ENCODE results near the gene ZSCAN16. TPM values are rescaled to one million over a fixed set of nuclear protein-coding genes. Genes with fewer than 3 reads are reported as not detected.

The ZSCAN16 gene
- total and polyA plus RNA-seq, 10 of the 15 experiments (the other 5 are each of a cell fraction or from before 2014, with no cell fraction given), result 4.6 to 13.8 (median 10.3) TPM

DNA sequence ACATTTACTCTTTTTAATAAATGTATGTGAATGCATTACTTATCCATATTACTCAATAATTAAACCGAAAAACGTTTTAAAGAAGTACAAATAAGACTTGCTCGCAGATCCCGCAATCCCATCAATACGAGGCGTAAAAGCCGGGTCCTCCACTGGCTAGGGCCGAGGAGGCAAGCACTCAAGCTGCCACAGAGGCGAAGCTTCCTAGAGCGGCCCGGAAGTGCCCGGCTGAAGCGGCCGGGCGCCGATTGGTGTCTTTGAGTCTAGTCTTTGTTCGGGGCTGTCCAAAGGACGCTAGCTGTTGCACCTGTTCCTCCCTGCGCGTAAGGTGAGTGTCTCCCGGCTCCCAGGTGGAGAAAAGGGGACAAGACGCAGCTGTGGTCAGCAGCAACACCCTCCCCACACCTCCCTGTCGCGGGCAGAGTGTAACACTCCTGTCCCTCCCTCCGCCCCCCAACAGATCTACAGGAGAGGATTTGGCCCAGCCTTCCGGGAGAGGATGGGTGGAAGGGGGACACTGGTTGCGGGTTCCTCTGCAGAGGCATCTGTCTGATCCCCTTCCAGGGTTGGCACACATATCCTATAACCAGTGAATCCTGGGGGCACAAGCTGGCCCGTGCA lies at the start of gene ZSCAN16 (continued):
- TF ChIP-seq, protein P1, sequence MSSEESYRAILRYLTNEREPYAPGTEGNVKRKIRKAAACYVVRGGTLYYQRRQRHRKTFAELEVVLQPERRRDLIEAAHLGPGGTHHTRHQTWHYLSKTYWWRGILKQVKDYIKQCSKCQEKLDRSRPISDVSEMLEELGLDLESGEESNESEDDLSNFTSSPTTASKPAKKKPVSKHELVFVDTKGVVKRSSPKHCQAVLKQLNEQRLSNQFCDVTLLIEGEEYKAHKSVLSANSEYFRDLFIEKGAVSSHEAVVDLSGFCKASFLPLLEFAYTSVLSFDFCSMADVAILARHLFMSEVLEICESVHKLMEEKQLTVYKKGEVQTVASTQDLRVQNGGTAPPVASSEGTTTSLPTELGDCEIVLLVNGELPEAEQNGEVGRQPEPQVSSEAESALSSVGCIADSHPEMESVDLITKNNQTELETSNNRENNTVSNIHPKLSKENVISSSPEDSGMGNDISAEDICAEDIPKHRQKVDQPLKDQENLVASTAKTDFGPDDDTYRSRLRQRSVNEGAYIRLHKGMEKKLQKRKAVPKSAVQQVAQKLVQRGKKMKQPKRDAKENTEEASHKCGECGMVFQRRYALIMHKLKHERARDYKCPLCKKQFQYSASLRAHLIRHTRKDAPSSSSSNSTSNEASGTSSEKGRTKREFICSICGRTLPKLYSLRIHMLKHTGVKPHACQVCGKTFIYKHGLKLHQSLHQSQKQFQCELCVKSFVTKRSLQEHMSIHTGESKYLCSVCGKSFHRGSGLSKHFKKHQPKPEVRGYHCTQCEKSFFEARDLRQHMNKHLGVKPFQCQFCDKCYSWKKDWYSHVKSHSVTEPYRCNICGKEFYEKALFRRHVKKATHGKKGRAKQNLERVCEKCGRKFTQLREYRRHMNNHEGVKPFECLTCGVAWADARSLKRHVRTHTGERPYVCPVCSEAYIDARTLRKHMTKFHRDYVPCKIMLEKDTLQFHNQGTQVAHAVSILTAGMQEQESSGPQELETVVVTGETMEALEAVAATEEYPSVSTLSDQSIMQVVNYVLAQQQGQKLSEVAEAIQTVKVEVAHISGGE (CRISPR knock-in tag; IDR thresholded peaks at IDR 0.05), result peak; percentile 54; the same call in 1 of the 2 replicates
- TF ChIP-seq, protein P2, sequence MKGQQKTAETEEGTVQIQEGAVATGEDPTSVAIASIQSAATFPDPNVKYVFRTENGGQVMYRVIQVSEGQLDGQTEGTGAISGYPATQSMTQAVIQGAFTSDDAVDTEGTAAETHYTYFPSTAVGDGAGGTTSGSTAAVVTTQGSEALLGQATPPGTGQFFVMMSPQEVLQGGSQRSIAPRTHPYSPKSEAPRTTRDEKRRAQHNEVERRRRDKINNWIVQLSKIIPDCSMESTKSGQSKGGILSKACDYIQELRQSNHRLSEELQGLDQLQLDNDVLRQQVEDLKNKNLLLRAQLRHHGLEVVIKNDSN (IDR thresholded peaks at IDR 0.05; ENCODE audit: borderline replicate concordance, extremely low read length, insufficient read depth, low read depth, low read length), result no peak
- TF ChIP-seq, protein P3, sequence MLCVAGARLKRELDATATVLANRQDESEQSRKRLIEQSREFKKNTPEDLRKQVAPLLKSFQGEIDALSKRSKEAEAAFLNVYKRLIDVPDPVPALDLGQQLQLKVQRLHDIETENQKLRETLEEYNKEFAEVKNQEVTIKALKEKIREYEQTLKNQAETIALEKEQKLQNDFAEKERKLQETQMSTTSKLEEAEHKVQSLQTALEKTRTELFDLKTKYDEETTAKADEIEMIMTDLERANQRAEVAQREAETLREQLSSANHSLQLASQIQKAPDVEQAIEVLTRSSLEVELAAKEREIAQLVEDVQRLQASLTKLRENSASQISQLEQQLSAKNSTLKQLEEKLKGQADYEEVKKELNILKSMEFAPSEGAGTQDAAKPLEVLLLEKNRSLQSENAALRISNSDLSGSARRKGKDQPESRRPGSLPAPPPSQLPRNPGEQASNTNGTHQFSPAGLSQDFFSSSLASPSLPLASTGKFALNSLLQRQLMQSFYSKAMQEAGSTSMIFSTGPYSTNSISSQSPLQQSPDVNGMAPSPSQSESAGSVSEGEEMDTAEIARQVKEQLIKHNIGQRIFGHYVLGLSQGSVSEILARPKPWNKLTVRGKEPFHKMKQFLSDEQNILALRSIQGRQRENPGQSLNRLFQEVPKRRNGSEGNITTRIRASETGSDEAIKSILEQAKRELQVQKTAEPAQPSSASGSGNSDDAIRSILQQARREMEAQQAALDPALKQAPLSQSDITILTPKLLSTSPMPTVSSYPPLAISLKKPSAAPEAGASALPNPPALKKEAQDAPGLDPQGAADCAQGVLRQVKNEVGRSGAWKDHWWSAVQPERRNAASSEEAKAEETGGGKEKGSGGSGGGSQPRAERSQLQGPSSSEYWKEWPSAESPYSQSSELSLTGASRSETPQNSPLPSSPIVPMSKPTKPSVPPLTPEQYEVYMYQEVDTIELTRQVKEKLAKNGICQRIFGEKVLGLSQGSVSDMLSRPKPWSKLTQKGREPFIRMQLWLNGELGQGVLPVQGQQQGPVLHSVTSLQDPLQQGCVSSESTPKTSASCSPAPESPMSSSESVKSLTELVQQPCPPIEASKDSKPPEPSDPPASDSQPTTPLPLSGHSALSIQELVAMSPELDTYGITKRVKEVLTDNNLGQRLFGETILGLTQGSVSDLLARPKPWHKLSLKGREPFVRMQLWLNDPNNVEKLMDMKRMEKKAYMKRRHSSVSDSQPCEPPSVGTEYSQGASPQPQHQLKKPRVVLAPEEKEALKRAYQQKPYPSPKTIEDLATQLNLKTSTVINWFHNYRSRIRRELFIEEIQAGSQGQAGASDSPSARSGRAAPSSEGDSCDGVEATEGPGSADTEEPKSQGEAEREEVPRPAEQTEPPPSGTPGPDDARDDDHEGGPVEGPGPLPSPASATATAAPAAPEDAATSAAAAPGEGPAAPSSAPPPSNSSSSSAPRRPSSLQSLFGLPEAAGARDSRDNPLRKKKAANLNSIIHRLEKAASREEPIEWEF (IDR thresholded peaks at IDR 0.05; ENCODE audit: insufficient replicate concordance, low read depth, low read length), result no peak
- no peak for TF ChIP-seq CBX5 (IDR thresholded peaks at IDR 0.05; ENCODE audit: low read depth)
- no peak for TF ChIP-seq MEF2A (IDR thresholded peaks at IDR 0.05; ENCODE audit: insufficient read depth, low read depth, low read length)
- no peak for TF ChIP-seq PAX8 (IDR thresholded peaks at IDR 0.05)
- TF ChIP-seq JUND (IDR thresholded peaks at IDR 0.05; ENCODE audit: low read depth, low read length), result no peak
- TF ChIP-seq ZNF384 (IDR thresholded peaks at IDR 0.05; ENCODE audit: borderline replicate concordance, low read depth, low read length), result no peak
- TF ChIP-seq, protein P4, sequence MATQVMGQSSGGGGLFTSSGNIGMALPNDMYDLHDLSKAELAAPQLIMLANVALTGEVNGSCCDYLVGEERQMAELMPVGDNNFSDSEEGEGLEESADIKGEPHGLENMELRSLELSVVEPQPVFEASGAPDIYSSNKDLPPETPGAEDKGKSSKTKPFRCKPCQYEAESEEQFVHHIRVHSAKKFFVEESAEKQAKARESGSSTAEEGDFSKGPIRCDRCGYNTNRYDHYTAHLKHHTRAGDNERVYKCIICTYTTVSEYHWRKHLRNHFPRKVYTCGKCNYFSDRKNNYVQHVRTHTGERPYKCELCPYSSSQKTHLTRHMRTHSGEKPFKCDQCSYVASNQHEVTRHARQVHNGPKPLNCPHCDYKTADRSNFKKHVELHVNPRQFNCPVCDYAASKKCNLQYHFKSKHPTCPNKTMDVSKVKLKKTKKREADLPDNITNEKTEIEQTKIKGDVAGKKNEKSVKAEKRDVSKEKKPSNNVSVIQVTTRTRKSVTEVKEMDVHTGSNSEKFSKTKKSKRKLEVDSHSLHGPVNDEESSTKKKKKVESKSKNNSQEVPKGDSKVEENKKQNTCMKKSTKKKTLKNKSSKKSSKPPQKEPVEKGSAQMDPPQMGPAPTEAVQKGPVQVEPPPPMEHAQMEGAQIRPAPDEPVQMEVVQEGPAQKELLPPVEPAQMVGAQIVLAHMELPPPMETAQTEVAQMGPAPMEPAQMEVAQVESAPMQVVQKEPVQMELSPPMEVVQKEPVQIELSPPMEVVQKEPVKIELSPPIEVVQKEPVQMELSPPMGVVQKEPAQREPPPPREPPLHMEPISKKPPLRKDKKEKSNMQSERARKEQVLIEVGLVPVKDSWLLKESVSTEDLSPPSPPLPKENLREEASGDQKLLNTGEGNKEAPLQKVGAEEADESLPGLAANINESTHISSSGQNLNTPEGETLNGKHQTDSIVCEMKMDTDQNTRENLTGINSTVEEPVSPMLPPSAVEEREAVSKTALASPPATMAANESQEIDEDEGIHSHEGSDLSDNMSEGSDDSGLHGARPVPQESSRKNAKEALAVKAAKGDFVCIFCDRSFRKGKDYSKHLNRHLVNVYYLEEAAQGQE (IDR thresholded peaks at IDR 0.05; ENCODE audit: low read depth, low read length), result no peak
- TF ChIP-seq, protein P5, sequence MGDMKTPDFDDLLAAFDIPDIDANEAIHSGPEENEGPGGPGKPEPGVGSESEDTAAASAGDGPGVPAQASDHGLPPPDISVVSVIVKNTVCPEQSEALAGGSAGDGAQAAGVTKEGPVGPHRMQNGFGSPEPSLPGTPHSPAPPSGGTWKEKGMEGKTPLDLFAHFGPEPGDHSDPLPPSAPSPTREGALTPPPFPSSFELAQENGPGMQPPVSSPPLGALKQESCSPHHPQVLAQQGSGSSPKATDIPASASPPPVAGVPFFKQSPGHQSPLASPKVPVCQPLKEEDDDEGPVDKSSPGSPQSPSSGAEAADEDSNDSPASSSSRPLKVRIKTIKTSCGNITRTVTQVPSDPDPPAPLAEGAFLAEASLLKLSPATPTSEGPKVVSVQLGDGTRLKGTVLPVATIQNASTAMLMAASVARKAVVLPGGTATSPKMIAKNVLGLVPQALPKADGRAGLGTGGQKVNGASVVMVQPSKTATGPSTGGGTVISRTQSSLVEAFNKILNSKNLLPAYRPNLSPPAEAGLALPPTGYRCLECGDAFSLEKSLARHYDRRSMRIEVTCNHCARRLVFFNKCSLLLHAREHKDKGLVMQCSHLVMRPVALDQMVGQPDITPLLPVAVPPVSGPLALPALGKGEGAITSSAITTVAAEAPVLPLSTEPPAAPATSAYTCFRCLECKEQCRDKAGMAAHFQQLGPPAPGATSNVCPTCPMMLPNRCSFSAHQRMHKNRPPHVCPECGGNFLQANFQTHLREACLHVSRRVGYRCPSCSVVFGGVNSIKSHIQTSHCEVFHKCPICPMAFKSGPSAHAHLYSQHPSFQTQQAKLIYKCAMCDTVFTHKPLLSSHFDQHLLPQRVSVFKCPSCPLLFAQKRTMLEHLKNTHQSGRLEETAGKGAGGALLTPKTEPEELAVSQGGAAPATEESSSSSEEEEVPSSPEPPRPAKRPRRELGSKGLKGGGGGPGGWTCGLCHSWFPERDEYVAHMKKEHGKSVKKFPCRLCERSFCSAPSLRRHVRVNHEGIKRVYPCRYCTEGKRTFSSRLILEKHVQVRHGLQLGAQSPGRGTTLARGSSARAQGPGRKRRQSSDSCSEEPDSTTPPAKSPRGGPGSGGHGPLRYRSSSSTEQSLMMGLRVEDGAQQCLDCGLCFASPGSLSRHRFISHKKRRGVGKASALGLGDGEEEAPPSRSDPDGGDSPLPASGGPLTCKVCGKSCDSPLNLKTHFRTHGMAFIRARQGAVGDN (IDR thresholded peaks at IDR 0.05), result no peak; the same call in 1 of the 2 replicates

All from GM12878 (cell line).